Testis (tissue), 2 donors: Measurements from ENCODE around the gene SLC19A1.

ENCODE experiments used
- CTCF ChIP-seq, 3 experiments: fragments of 450-650 bp in 2 of 3; fragments of 200-600 bp in 1 of 3; sonication (generic) in 1 of 3; IDR thresholded peaks; one replicate each; pipeline ENCODE4 v1.5.1; 2016 to 2019; ENCODE audit warnings: antibody characterized with exemption in 3 of 3, mild to moderate bottlenecking in 2 of 3, moderate library complexity in 1 of 3
- POLR2A ChIP-seq: fragments of 450-650 bp; IDR thresholded peaks from one replicate; pipeline ENCODE4 v1.6.1; 2017; ENCODE audit warnings: antibody characterized with exemption, mild to moderate bottlenecking, moderate library complexity

GRCh38 chr21:45562402-45562801 is 20.2 kb upstream of the SLC19A1 start:
- TF ChIP-seq CTCF (IDR thresholded peaks at IDR 0.05) = no peak
- no peak for TF ChIP-seq POLR2A
